Adrenal gland (tissue), 5 donors: ENCODE data around the gene DLG2.

Experiments
- POLR2A ChIP-seq, 2 donors: fragments of 450-650 bp; IDR thresholded peaks; one replicate each; pipeline ENCODE4 v1.6.1; 2017; ENCODE audit warnings: antibody characterized with exemption in 2 of 2, mild to moderate bottlenecking in 2 of 2, moderate library complexity in 1 of 2
- TF ChIP-seq, protein P1 (sequence below), 6 experiments: fragments of 450-650 bp in 4 of 6; fragments of 200-600 bp in 2 of 6; sonication (generic) in 1 of 6; IDR thresholded peaks; 1 replicate in 5 of 6; 2 replicates in 1 of 6; pipeline versions ENCODE4 v1.5.1 to v1.8.0; 2016 to 2021; ENCODE audit warnings: antibody characterized with exemption in 6 of 6, mild to moderate bottlenecking in 2 of 6, moderate library complexity in 1 of 6
- donor health status: DM: no; HTN: no; CAD: no.

GRCh38 chr11:85095239-85095638, 531.9 kb downstream of the DLG2 start:
- TF ChIP-seq POLR2A (IDR thresholded peaks at IDR 0.05): no peak
- TF ChIP-seq, protein P1, sequence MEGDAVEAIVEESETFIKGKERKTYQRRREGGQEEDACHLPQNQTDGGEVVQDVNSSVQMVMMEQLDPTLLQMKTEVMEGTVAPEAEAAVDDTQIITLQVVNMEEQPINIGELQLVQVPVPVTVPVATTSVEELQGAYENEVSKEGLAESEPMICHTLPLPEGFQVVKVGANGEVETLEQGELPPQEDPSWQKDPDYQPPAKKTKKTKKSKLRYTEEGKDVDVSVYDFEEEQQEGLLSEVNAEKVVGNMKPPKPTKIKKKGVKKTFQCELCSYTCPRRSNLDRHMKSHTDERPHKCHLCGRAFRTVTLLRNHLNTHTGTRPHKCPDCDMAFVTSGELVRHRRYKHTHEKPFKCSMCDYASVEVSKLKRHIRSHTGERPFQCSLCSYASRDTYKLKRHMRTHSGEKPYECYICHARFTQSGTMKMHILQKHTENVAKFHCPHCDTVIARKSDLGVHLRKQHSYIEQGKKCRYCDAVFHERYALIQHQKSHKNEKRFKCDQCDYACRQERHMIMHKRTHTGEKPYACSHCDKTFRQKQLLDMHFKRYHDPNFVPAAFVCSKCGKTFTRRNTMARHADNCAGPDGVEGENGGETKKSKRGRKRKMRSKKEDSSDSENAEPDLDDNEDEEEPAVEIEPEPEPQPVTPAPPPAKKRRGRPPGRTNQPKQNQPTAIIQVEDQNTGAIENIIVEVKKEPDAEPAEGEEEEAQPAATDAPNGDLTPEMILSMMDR (IDR thresholded peaks at IDR 0.05): no peak
